HepG2 (cell line): Measurements from ENCODE around the gene WNT7B.

Source experiments
- HMG20A ChIP-seq: IDR thresholded peaks from 2 replicates; pipeline ENCODE4 v1.6.1; 2016; ENCODE audit warnings: borderline replicate concordance
- POLR2AphosphoS2 ChIP-seq: IDR thresholded peaks from 2 replicates; pipeline ENCODE4 v1.6.1; 2011; ENCODE audit warnings: low read depth, low read length, improper control_type of control experiment
- RCOR2 ChIP-seq: IDR thresholded peaks from 2 replicates; pipeline ENCODE4 v1.6.1; 2016; ENCODE audit warnings: missing biosample characterization, missing genetic modification reagents
- SOX6 ChIP-seq, 2 experiments: fragments of 450-650 bp in 1 of 2; sonication (generic) in 1 of 2; formaldehyde crosslinking in 1 of 2; IDR thresholded peaks; 2 replicates each; pipeline versions ENCODE4 v1.4.0 to v1.6.1; 2017 to 2020; ENCODE audit warnings: antibody characterized with exemption in 1 of 2, mild to moderate bottlenecking in 1 of 2, missing genetic modification reagents in 1 of 2
- YY1 ChIP-seq: IDR thresholded peaks from 2 replicates; pipeline ENCODE4 v1.6.1; 2011; ENCODE audit warnings: low read length, low read depth, moderate library complexity, mild to moderate bottlenecking; ENCODE audit not compliant: insufficient read depth, insufficient replicate concordance

- TF ChIP-seq RCOR2 (no peak), POLR2AphosphoS2 (no peak), SOX6 (IDR thresholded peaks at IDR 0.05) (no peak), SOX6 (CRISPR knock-in tag; IDR thresholded peaks at IDR 0.05) (no peak), HMG20A (CRISPR knock-in tag) (no peak), YY1 (no peak)
Observed at GRCh38 chr22:45919504-45920286, 57.3 kb downstream of the WNT7B start.
